BLaER1 treated with 17β-estradiol and CSF1 and Interleukin-3, amounts not matched to agents 10 nM and 100 nM (cell line): Measurements from ENCODE around the gene SLC19A1.
"Not testable (repeated sequence)": the region's sequence is repeated elsewhere in the genome, so short reads cannot be mapped to it uniquely, and the experiment has no call there.

ENCODE experiments used
- H3K27ac ChIP-seq, 11 experiments: shearing (Covaris generic); formaldehyde crosslinking; 2 replicates each; pipeline ENCODE4 v1.8.1; 2022
- H3K27me3 ChIP-seq, 11 experiments: shearing (Covaris generic); formaldehyde crosslinking; 2 replicates each; pipeline ENCODE4 v1.8.1; 2022
- H3K36me3 ChIP-seq, 11 experiments: shearing (Covaris generic); formaldehyde crosslinking; 2 replicates each; pipeline ENCODE4 v1.8.1; 2022
- H3K4me1 ChIP-seq, 10 experiments: shearing (Covaris generic); formaldehyde crosslinking; 2 replicates each; pipeline ENCODE4 v1.8.1; 2022
- H3K4me2 ChIP-seq, 11 experiments: shearing (Covaris generic); formaldehyde crosslinking; 2 replicates each; pipeline ENCODE4 v1.8.1; 2022
- H3K4me3 ChIP-seq, 10 experiments: shearing (Covaris generic); formaldehyde crosslinking; 2 replicates each; pipeline ENCODE4 v1.8.1; 2022
- H3K9ac ChIP-seq, 11 experiments: shearing (Covaris generic); formaldehyde crosslinking; 2 replicates each; pipeline ENCODE4 v1.8.1; 2022
- H3K9me3 ChIP-seq, 11 experiments: shearing (Covaris generic); formaldehyde crosslinking; replicated peaks in 1 of 11; 2 replicates each; pipeline ENCODE4 v1.8.1; 2022
- H4K20me1 ChIP-seq, 11 experiments: shearing (Covaris generic); formaldehyde crosslinking; 2 replicates each; pipeline ENCODE4 v1.8.1; 2022
- Cebpa-rat ChIP-seq, 11 experiments: shearing (Covaris generic); IDR thresholded peaks; 2 replicates each; pipeline ENCODE4 v1.8.1; 2022

The SLC19A1 gene

DNA sequence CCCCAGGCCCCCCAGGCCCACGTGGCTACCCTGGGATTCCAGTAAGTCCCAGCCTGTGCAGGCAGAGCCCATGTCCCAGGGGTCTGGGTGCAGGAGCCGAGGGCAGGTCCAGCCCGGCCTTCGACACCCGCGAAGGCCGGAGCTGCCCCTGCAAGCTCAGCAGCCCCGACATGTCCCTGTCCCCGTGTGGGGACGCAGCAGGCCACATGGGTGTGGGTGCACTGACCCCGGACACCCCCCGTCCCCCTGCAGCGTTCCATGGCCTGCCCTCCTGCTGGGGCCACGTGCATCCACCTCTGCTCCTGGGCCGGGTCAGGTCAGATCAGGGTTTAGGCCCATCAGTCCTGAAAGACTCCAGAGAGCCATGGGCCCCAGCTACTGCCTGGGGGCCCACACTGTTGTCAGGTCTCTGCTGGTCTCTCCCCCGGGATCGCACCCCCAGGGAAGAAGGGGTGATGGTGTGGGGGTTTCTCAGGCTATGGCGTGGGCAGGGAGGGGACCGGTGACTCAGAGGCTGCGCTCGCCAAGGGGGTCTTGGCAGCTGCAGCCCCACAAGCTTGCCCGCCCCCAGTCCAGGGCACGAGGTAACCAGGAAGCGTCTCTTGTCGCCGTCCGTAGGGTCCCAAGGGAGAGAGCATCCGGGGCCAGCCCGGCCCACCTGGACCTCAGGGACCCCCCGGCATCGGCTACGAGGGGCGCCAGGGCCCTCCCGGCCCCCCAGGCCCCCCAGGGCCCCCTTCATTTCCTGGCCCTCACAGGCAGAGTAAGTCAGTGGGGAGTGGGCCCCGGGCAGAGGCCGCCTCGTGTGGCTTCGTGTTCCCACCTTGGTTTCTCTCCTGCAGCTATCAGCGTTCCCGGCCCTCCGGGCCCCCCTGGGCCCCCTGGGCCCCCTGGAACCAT lies 37.5 kb downstream of the SLC19A1 start:
- Histone ChIP-seq H4K20me1 (peaks cover 0 to 10% (median 0%) of the 10 kb centered on the region in 11 experiments; a peak in 4 of 22 replicates), H3K36me3 (no peaks in the 10 kb centered on the region), H3K4me3 (no peak overlapping the region), H3K27me3 (no peaks in the 10 kb centered on the region), H3K4me2 (peak overlapping the region in 8 of 11 experiments; percentile 7 to 47 (median 38); a peak in 14 of 22 replicates), H3K4me1 (peaks cover 0 to 33% (median 15%) of the 10 kb centered on the region in 10 experiments; a peak in 13 of 20 replicates), H3K9ac (no peak overlapping the region), H3K27ac (no peak overlapping the region), H3K9me3 (peaks cover 0 to 6% (median 4%) of the 10 kb centered on the region in 11 experiments; a peak in 17 of 22 replicates)
- no peak for TF ChIP-seq Cebpa-rat (IDR thresholded peaks at IDR 0.05)

GRCh38 chr21:45504021-45504515 lies 38.2 kb downstream of the SLC19A1 start:
- H3K9ac ChIP-seq = no peak overlapping the region
- H4K20me1 ChIP-seq = peaks cover 0 to 9% (median 0%) of the 10 kb centered on the region in 11 experiments; a peak in 3 of 22 replicates
- no peaks in the 10 kb centered on the region for H3K36me3 ChIP-seq
- H3K27ac ChIP-seq = no peak overlapping the region
- H3K4me3 ChIP-seq = no peak overlapping the region
- TF ChIP-seq Cebpa-rat (IDR thresholded peaks at IDR 0.05) = no peak
- H3K4me1 ChIP-seq = peaks cover 0 to 36% (median 15%) of the 10 kb centered on the region in 10 experiments; a peak in 13 of 20 replicates
- no peaks in the 10 kb centered on the region for H3K27me3 ChIP-seq
- peaks cover 5 to 13% (median 11%) of the 10 kb centered on the region in 11 experiments for H3K9me3 ChIP-seq
- H3K4me2 ChIP-seq = peak overlapping the region in 7 of 11 experiments; percentile 6 to 47 (median 40); a peak in 10 of 22 replicates

DNA sequence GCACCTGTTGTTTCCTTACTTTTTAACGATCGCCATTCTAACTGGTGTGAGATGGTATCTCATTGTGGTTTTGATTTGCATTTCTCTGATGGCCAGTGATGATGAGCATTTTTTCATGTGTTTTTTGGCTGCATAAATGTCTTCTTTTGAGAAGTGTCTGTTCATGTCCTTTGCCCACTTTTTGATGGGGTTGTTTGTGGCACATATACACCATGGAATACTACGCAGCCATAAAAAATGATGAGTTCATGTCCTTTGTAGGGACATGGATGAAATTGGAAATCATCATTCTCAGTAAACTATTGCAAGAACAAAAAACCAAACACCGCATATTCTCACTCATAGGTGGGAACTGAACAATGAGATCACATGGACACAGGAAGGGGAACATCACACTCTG lies 39.0 kb downstream of the SLC19A1 start:
- not testable (repeated sequence) for H3K4me3 ChIP-seq, H3K27me3 ChIP-seq, H3K4me2 ChIP-seq, H3K9ac ChIP-seq, H4K20me1 ChIP-seq, H3K36me3 ChIP-seq, H3K27ac ChIP-seq
- peaks cover 0 to 39% (median 15%) of the 10 kb centered on the region in 10 experiments; a peak in 13 of 20 replicates for H3K4me1 ChIP-seq
- peaks cover 13 to 21% (median 20%) of the 10 kb centered on the region in 11 experiments for H3K9me3 ChIP-seq

GRCh38 chr21:45502600-45502999 lies 39.6 kb downstream of the SLC19A1 start:
- Histone ChIP-seq H3K36me3 (peaks cover 0 to 13% (median 0%) of the 10 kb centered on the region in 11 experiments; a peak in 10 of 22 replicates), H3K4me3 (no peak overlapping the region), H3K4me2 (no peak overlapping the region), H3K9ac (no peak overlapping the region), H3K27ac (no peak overlapping the region), H3K27me3 (no peaks in the 10 kb centered on the region), H3K4me1 (peaks cover 0 to 39% (median 15%) of the 10 kb centered on the region in 10 experiments; a peak in 13 of 20 replicates), H4K20me1 (no peaks in the 10 kb centered on the region; a peak in 2 of 22 replicates), H3K9me3 (peaks cover 19 to 27% (median 26%) of the 10 kb centered on the region in 11 experiments)
- TF ChIP-seq Cebpa-rat (IDR thresholded peaks at IDR 0.05) = no peak

GRCh38 chr21:45502006-45502345 lies 40.3 kb downstream of the SLC19A1 start:
- Histone ChIP-seq H3K27ac (no peak overlapping the region), H4K20me1 (no peaks in the 10 kb centered on the region; a peak in 2 of 22 replicates), H3K9me3 (peaks cover 21 to 33% (median 26%) of the 10 kb centered on the region in 11 experiments), H3K9ac (no peak overlapping the region), H3K4me2 (0 out of 22 replicates have a peak overlapping the region, but pooled peaks of 1 of the 11 experiments have one; percentile 7), H3K4me3 (no peak overlapping the region), H3K36me3 (peaks cover 0 to 19% (median 0%) of the 10 kb centered on the region in 11 experiments; a peak in 10 of 22 replicates), H3K27me3 (no peaks in the 10 kb centered on the region), H3K4me1 (peaks cover 0 to 39% (median 15%) of the 10 kb centered on the region in 10 experiments; a peak in 13 of 20 replicates)
- TF ChIP-seq Cebpa-rat (IDR thresholded peaks at IDR 0.05) = no peak

DNA sequence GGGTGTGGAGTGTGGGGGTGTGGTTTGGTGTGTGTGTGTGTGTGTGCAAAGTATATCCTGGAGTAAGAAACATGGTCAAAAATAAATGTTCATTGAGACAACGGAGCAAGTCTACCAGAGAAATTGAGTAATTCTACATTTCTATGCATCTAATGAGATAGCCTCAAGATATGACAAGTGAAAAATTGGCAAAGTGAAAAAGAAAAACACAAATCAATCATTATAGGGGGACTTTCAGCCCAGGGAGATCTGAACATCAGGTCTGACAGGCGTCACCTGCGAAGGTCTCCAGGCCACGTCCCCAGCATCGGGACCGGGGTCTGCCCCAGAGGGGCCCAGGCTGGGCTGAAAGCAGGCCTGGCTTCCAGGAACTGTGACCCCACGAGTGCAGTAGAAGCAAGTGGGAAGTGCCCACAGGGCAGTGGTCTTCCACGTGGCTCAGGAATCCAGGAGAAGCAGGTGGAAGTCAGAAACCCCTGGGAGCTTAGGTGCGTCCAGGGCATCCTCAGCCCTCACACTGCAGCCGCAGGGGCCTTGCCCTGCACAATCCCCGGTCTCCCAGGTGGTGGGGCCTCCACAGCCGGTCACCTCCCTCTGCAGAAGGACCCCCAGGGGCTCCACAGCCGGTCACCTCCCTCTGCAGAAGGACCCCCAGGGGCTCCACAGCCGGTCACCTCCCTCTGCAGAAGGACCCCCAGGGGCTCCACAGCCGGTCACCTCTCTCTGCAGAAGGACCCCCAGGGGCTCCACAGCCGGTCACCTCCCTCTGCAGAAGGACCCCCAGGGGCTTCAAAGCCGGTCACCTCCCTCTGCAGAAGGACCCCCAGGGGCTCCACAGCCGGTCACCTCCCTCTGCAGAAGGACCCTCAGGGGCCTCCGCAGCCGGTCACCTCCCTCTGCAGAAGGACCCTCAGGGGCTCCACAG lies 40.9 kb downstream of the SLC19A1 start:
- not testable (repeated sequence) for H3K27ac ChIP-seq, H4K20me1 ChIP-seq, H3K27me3 ChIP-seq, H3K9ac ChIP-seq, H3K4me3 ChIP-seq
- H3K4me2 ChIP-seq = 0 out of 22 replicates have a peak overlapping the region, but pooled peaks of 1 of the 11 experiments have one; percentile 7
- H3K9me3 ChIP-seq = peaks cover 21 to 33% (median 26%) of the 10 kb centered on the region in 11 experiments
- peaks cover 0 to 39% (median 15%) of the 10 kb centered on the region in 10 experiments; a peak in 13 of 20 replicates for H3K4me1 ChIP-seq
- peaks cover 0 to 25% (median 0%) of the 10 kb centered on the region in 11 experiments; a peak in 10 of 22 replicates for H3K36me3 ChIP-seq

DNA sequence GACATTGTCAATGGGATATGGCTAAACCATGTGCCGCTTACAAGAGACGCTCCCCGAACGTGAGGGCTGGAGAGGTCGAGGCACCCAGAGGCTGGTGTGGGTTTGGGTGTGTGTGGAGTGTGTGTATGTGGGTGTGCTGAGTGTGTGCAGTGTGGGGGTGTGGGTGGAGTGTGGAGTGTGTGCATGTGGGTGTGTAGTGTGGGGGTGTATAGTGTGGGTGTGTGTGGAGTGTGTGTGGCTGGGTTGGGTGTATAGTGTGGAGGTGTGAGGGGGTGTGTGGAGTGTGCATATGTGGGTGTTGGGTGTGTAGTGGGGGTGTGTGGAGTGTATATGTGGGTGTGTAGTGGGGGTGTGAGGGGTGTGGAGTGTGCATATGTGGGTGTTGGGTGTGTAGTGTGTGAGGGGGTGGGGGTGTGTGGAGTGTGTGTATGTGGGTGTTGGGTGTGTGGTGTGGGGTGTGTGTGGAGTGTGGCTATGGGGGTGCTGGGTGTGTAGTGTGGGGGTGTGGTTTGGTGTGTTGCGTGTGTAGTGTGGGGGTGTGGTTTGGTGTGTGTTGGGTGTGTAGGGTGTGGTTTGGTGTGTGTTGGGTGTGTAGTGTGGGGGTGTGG lies 42.2 kb downstream of the SLC19A1 start:
- H3K4me1 ChIP-seq = peaks cover 0 to 42% (median 16%) of the 10 kb centered on the region in 10 experiments; a peak in 13 of 20 replicates
- peaks cover 0 to 38% (median 0%) of the 10 kb centered on the region in 11 experiments; a peak in 10 of 22 replicates for H3K36me3 ChIP-seq
- H3K9ac ChIP-seq = no peak overlapping the region

DNA sequence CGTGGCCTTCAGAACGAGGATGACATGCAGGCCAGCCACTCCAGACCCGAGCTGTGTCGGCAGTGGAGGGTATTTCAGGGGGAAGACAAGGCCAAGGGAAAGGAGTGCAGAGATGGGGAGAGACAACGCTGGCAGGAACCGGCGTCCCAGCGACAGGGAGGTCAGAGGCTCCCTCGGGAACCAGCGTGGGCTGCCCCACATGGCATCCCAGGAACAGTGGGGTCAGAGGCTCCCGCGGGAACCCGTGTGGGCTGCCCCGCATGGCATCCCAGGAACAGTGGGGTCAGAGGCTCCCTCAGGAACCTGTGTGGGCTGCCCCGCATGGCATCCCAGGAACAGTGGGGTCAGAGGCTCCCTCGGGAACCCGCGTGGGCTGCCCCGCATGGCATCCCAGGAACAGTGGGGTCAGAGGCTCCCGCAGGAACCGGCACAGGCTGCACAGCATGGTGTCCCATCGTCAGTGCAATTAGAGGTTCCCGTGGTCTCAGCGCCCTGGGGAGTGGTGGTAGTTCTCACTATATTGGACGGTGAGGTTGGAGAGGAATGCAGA lies 43.0 kb downstream of the SLC19A1 start:
- Histone ChIP-seq H3K9me3 (peaks cover 21 to 33% (median 26%) of the 10 kb centered on the region in 11 experiments), H3K4me3 (no peak overlapping the region), H3K36me3 (peaks cover 0 to 44% (median 0%) of the 10 kb centered on the region in 11 experiments; a peak in 10 of 22 replicates), H3K27me3 (no peaks in the 10 kb centered on the region), H3K9ac (no peak overlapping the region), H3K4me2 (no peak overlapping the region; a peak in 1 of 22 replicates), H4K20me1 (peaks cover 0 to 10% (median 0%) of the 10 kb centered on the region in 11 experiments; a peak in 2 of 22 replicates), H3K27ac (no peak overlapping the region), H3K4me1 (peaks cover 0 to 38% (median 10%) of the 10 kb centered on the region in 10 experiments; a peak in 14 of 20 replicates)
- no peak for TF ChIP-seq Cebpa-rat (IDR thresholded peaks at IDR 0.05)

More for the DNA sequence above, 42.2 kb downstream of the SLC19A1 start:
- Histone ChIP-seq H3K4me3 (no peak overlapping the region), H3K27ac (no peak overlapping the region), H3K4me2 (no peak overlapping the region), H3K27me3 (no peaks in the 10 kb centered on the region), H3K9me3 (peaks cover 21 to 33% (median 26%) of the 10 kb centered on the region in 11 experiments), H4K20me1 (peaks cover 0 to 2% (median 0%) of the 10 kb centered on the region in 11 experiments; a peak in 2 of 22 replicates)
- no peak for TF ChIP-seq Cebpa-rat (IDR thresholded peaks at IDR 0.05)
